Pulmonary artery endothelial cell (primary cell): ENCODE measurements around the gene TSPY10. TPM values are rescaled to one million over a fixed set of nuclear protein-coding genes. Genes with fewer than 3 reads are reported as not detected.
"Not testable (repeated sequence)": the region's sequence is repeated elsewhere in the genome, so short reads cannot be mapped to it uniquely, and the experiment has no call there.

Source experiments
- DNase-seq: peaks from one replicate; pipeline ENCODE4 v3.0.0-alpha.2; 2011; ENCODE audit warnings: low read depth, low spot score
- total RNA-seq: library from RNA; depleted of rRNA; stranded (reverse); fragments of >200 nt; gene quantifications from 2 replicates; pipeline ENCODE4 v1.2.3, GENCODE V29; 2014

Gene TSPY10
- total RNA-seq, result not detected in 2 replicates

- not testable (repeated sequence) for DNase-seq
Measured at GRCh38 chrY:9527580-9527979, at the start of gene TSPY10. Gene TSPY10, plus strand, starts transcription at chrY:9527880. Its CDS starts 46 bp downstream, at chrY:9527926.

- not testable (repeated sequence) for DNase-seq
Measured at GRCh38 chrY:9486967-9487366, 40.7 kb upstream of the TSPY10 start, which contains the start of gene TSPY9. Gene TSPY9, plus strand, starts transcription at chrY:9487267. Its CDS starts 46 bp downstream, at chrY:9487313.

GRCh38 chrY:9504396-9504795, 23.3 kb upstream of the TSPY10 start:
- DNase-seq, result not testable (repeated sequence)

GRCh38 chrY:9516287-9516686, 11.4 kb upstream of the TSPY10 start:
- not testable (repeated sequence) for DNase-seq

Other genes starting within 250 kb of the TSPY10 start
- gene TSPY4, start 190.4 kb upstream of the TSPY10 start, total RNA-seq, result not detected in 2 replicates
- gene TSPY8, start 170.1 kb upstream of the TSPY10 start, total RNA-seq, result not detected in 2 replicates
- gene TSPY3, start 129.5 kb upstream of the TSPY10 start, total RNA-seq, result not detected in 2 replicates
- not detected in 2 replicates for gene TSPY1, start 60.9 kb upstream of the TSPY10 start, total RNA-seq
- gene TSPY9, start 40.6 kb upstream of the TSPY10 start, total RNA-seq, result not detected in 2 replicates